OCI-LY3 (cell line): ENCODE data around the gene HIPK2.

ENCODE experiments used
- H2AFZ ChIP-seq: fragments of 200-600, 300-600 bp; shearing (Covaris generic); 2 replicates; pipeline ENCODE4 v1.6.0; 2014; ENCODE audit warnings: antibody characterized with exemption, low read depth, low read length
- H3K27ac ChIP-seq: fragments of 200-600, 300-600 bp; sonication (generic); 2 replicates; pipeline ENCODE4 v1.5.1; 2014; ENCODE audit warnings: mild to moderate bottlenecking, low read length, moderate library complexity, mixed read lengths
- H3K27me3 ChIP-seq: fragments of 200-600, 300-600 bp; sonication (generic); 2 replicates; pipeline ENCODE4 v1.6.1; 2014; ENCODE audit warnings: low read depth, low read length, mixed read lengths
- H3K36me3 ChIP-seq: fragments of 200-600, 300-600 bp; sonication (generic); replicated peaks from 2 replicates; pipeline ENCODE3; 2014; ENCODE audit warnings: low read depth, low read length, mixed read lengths
- H3K4me1 ChIP-seq: fragments of 300-600, 200-600 bp; sonication (generic); 2 replicates; pipeline ENCODE4 v1.6.1; 2014; ENCODE audit warnings: low read length, mixed read lengths
- H3K4me2 ChIP-seq: fragments of 200-600, 300-600 bp; sonication (generic); 2 replicates; pipeline ENCODE4 v1.6.1; 2014; ENCODE audit warnings: low read length, mixed read lengths
- H3K4me3 ChIP-seq: fragments of 300-600, 200-600 bp; sonication (generic); 2 replicates; pipeline ENCODE4 v1.5.1; 2014; ENCODE audit warnings: antibody characterized with exemption, mild to moderate bottlenecking, low read length, moderate library complexity
- H3K79me2 ChIP-seq: fragments of 300-600, 200-600 bp; shearing (Covaris generic); 2 replicates; pipeline ENCODE4 v1.6.1; 2014; ENCODE audit warnings: mild to moderate bottlenecking, low read length, mixed read lengths
- H3K9ac ChIP-seq: fragments of 300-600, 200-600 bp; shearing (Covaris generic); 2 replicates; pipeline ENCODE4 v1.6.0; 2014; ENCODE audit warnings: mild to moderate bottlenecking, low read length, moderate library complexity
- H3K9me3 ChIP-seq: fragments of 200-600, 300-600 bp; shearing (Covaris generic); 2 replicates; pipeline ENCODE4 v1.6.1; 2014; ENCODE audit warnings: low read length, mixed read lengths; ENCODE audit not compliant: insufficient read depth
- H4K20me1 ChIP-seq: fragments of 200-600, 300-600 bp; sonication (generic); 2 replicates; pipeline ENCODE4 v1.6.1; 2016; ENCODE audit warnings: low read length, mixed read lengths; ENCODE audit not compliant: insufficient read depth
- CTCF ChIP-seq: fragments of 200-600, 300-600 bp; sonication (generic); IDR thresholded peaks from 2 replicates; pipeline ENCODE4 v1.5.1; 2014; ENCODE audit warnings: antibody characterized with exemption, low read length, low read depth
- EZH2phosphoT487 ChIP-seq: fragments of 200-600 bp; shearing (Covaris generic); IDR thresholded peaks from 2 replicates; pipeline ENCODE4 v1.6.1; 2018; ENCODE audit warnings: antibody characterized with exemption, mixed run types, low read depth

The HIPK2 gene

GRCh38 chr7:139691253-139691781 is 86.5 kb downstream of the HIPK2 start:
- Histone ChIP-seq H3K79me2 (no peaks in the 10 kb centered on the region), H3K9me3 (no peaks in the 10 kb centered on the region), H3K27ac (no peak overlapping the region), H3K4me3 (no peak overlapping the region), H2AFZ (no peak overlapping the region), H3K9ac (no peak overlapping the region), H4K20me1 (no peaks in the 10 kb centered on the region), H3K4me2 (no peak overlapping the region), H3K4me1 (no peaks in the 10 kb centered on the region), H3K27me3 (no peaks in the 10 kb centered on the region; the same call in 1 of the 2 replicates), H3K36me3 (no peaks in the 10 kb centered on the region)
- TF ChIP-seq CTCF (no peak), EZH2phosphoT487 (no peak)

GRCh38 chr7:139687980-139688632 is 89.7 kb downstream of the HIPK2 start:
- H3K79me2 ChIP-seq = no peaks in the 10 kb centered on the region

GRCh38 chr7:139687211-139687954 is 90.4 kb downstream of the HIPK2 start:
- Histone ChIP-seq H3K4me3 (no peak overlapping the region), H3K4me1 (no peaks in the 10 kb centered on the region), H3K4me2 (no peak overlapping the region), H3K27ac (no peak overlapping the region), H3K9me3 (0 out of 2 replicates have a peak, but pooled peaks cover 6% of the 10 kb centered on the region), H3K9ac (no peak overlapping the region), H3K36me3 (no peaks in the 10 kb centered on the region), H2AFZ (no peak overlapping the region), H4K20me1 (no peaks in the 10 kb centered on the region), H3K79me2 (no peaks in the 10 kb centered on the region), H3K27me3 (no peaks in the 10 kb centered on the region; the same call in none of the 2 replicates)
- TF ChIP-seq CTCF (no peak), EZH2phosphoT487 (no peak)

More at GRCh38 chr7:139687980-139688632, 89.7 kb downstream of the HIPK2 start:
- no peaks in the 10 kb centered on the region for H3K36me3 ChIP-seq
- H2AFZ ChIP-seq = no peak overlapping the region
- H3K27ac ChIP-seq = no peak overlapping the region
- H3K9me3 ChIP-seq = 0 out of 2 replicates have a peak, but pooled peaks cover 6% of the 10 kb centered on the region
- TF ChIP-seq CTCF (no peak), EZH2phosphoT487 (no peak)
- H3K27me3 ChIP-seq = no peaks in the 10 kb centered on the region; the same call in 1 of the 2 replicates
- no peaks in the 10 kb centered on the region for H3K4me1 ChIP-seq
- no peak overlapping the region for H3K4me3 ChIP-seq
- H4K20me1 ChIP-seq = no peaks in the 10 kb centered on the region
- H3K9ac ChIP-seq = no peak overlapping the region
- H3K4me2 ChIP-seq = no peak overlapping the region
